ENCODE measurements around the gene TMEM259. TPM values are rescaled to one million over a fixed set of nuclear protein-coding genes. Genes with fewer than 3 reads are reported as not detected.

Gene TMEM259
- total and polyA plus RNA-seq, 9 of the 15 experiments (the other 6 are each of a cell fraction or from before 2014, with no cell fraction given), result 0.52 to 231 (median 63.6) TPM

DNA sequence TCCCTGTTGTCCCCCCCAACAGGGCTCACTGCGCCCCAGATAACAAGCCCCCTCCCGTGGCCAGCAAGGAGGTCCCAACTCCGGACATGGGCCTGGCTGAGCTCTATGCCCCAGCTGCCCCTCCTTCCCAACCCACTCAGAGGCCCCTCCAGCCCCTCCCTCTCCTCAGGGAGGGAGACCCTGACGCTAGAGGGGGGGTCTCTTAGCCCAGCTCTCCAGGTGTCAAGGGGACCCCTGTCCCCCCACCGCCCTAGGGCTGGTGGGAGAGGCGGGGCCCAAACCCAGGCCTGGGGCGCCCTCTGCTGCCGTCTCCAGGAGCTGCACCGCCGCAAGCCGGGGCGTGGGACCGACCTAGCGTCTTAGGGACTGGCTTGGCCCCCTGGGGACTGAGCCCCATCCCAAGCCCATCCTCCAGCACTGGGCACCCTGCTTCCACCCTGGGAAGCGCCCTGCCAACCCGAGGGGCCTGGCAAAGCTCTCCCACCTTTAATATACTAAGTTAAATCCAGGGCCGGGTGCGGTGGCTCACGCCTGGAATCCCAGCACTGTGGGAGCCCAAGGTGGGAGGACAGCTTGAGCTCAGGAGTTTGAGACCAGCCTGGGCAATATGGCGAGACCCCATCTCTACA lies 19.3 kb downstream of the TMEM259 start (continued):
- TF ChIP-seq KLF6 (CRISPR knock-in tag; IDR thresholded peaks at IDR 0.05; ENCODE audit: borderline replicate concordance), result no peak
- TF ChIP-seq, protein P1, sequence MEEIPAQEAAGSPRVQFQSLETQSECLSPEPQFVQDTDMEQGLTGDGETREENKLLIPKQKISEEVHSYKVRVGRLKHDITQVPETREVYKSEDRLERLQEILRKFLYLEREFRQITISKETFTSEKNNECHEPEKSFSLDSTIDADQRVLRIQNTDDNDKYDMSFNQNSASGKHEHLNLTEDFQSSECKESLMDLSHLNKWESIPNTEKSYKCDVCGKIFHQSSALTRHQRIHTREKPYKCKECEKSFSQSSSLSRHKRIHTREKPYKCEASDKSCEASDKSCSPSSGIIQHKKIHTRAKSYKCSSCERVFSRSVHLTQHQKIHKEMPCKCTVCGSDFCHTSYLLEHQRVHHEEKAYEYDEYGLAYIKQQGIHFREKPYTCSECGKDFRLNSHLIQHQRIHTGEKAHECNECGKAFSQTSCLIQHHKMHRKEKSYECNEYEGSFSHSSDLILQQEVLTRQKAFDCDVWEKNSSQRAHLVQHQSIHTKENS (CRISPR knock-in tag; IDR thresholded peaks at IDR 0.05), result no peak
- no peak; the same call in 1 of the 2 replicates for TF ChIP-seq GATAD2A (IDR thresholded peaks at IDR 0.05)
- TF ChIP-seq, protein P2, sequence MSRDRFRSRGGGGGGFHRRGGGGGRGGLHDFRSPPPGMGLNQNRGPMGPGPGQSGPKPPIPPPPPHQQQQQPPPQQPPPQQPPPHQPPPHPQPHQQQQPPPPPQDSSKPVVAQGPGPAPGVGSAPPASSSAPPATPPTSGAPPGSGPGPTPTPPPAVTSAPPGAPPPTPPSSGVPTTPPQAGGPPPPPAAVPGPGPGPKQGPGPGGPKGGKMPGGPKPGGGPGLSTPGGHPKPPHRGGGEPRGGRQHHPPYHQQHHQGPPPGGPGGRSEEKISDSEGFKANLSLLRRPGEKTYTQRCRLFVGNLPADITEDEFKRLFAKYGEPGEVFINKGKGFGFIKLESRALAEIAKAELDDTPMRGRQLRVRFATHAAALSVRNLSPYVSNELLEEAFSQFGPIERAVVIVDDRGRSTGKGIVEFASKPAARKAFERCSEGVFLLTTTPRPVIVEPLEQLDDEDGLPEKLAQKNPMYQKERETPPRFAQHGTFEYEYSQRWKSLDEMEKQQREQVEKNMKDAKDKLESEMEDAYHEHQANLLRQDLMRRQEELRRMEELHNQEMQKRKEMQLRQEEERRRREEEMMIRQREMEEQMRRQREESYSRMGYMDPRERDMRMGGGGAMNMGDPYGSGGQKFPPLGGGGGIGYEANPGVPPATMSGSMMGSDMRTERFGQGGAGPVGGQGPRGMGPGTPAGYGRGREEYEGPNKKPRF (IDR thresholded peaks at IDR 0.05; ENCODE audit: low read depth, low read length), result no peak
- TF ChIP-seq, protein P3, sequence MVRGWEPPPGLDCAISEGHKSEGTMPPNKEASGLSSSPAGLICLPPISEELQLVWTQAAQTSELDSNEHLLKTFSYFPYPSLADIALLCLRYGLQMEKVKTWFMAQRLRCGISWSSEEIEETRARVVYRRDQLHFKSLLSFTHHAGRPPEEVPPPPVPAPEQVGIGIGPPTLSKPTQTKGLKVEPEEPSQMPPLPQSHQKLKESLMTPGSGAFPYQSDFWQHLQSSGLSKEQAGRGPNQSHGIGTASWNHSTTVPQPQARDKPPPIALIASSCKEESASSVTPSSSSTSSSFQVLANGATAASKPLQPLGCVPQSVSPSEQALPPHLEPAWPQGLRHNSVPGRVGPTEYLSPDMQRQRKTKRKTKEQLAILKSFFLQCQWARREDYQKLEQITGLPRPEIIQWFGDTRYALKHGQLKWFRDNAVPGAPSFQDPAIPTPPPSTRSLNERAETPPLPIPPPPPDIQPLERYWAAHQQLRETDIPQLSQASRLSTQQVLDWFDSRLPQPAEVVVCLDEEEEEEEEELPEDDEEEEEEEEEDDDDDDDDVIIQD (CRISPR knock-in tag; IDR thresholded peaks at IDR 0.05), result no peak
- no peak for TF ChIP-seq ETV6 (IDR thresholded peaks at IDR 0.05; ENCODE audit: borderline replicate concordance in 1 of 2, low read depth in 2 of 2, low read length in 1 of 2)
- no peak for TF ChIP-seq ETV6 (CRISPR knock-in tag; IDR thresholded peaks at IDR 0.05; ENCODE audit: borderline replicate concordance)
- no peak for TF ChIP-seq TEAD4 (IDR thresholded peaks at IDR 0.05; ENCODE audit: low read length)
- no peak for TF ChIP-seq TEAD4 (CRISPR knock-in tag; IDR thresholded peaks at IDR 0.05; ENCODE audit: borderline replicate concordance)
- no peak for TF ChIP-seq PTRF (tag; IDR thresholded peaks at IDR 0.05)
- TF ChIP-seq SMARCE1 (IDR thresholded peaks at IDR 0.05), result no peak
- TF ChIP-seq TRIM24 (IDR thresholded peaks at IDR 0.05), result no peak
- TF ChIP-seq ZNF586 (CRISPR knock-in tag; conservative IDR thresholded peaks at IDR 0.05), result no peak
- TF ChIP-seq, protein P4, sequence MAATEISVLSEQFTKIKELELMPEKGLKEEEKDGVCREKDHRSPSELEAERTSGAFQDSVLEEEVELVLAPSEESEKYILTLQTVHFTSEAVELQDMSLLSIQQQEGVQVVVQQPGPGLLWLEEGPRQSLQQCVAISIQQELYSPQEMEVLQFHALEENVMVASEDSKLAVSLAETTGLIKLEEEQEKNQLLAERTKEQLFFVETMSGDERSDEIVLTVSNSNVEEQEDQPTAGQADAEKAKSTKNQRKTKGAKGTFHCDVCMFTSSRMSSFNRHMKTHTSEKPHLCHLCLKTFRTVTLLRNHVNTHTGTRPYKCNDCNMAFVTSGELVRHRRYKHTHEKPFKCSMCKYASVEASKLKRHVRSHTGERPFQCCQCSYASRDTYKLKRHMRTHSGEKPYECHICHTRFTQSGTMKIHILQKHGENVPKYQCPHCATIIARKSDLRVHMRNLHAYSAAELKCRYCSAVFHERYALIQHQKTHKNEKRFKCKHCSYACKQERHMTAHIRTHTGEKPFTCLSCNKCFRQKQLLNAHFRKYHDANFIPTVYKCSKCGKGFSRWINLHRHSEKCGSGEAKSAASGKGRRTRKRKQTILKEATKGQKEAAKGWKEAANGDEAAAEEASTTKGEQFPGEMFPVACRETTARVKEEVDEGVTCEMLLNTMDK (IDR thresholded peaks at IDR 0.05; ENCODE audit: borderline replicate concordance, insufficient read depth, low read depth, low read length, poor library complexity, severe bottlenecking), result peak; percentile 63
- TF ChIP-seq, protein P5, sequence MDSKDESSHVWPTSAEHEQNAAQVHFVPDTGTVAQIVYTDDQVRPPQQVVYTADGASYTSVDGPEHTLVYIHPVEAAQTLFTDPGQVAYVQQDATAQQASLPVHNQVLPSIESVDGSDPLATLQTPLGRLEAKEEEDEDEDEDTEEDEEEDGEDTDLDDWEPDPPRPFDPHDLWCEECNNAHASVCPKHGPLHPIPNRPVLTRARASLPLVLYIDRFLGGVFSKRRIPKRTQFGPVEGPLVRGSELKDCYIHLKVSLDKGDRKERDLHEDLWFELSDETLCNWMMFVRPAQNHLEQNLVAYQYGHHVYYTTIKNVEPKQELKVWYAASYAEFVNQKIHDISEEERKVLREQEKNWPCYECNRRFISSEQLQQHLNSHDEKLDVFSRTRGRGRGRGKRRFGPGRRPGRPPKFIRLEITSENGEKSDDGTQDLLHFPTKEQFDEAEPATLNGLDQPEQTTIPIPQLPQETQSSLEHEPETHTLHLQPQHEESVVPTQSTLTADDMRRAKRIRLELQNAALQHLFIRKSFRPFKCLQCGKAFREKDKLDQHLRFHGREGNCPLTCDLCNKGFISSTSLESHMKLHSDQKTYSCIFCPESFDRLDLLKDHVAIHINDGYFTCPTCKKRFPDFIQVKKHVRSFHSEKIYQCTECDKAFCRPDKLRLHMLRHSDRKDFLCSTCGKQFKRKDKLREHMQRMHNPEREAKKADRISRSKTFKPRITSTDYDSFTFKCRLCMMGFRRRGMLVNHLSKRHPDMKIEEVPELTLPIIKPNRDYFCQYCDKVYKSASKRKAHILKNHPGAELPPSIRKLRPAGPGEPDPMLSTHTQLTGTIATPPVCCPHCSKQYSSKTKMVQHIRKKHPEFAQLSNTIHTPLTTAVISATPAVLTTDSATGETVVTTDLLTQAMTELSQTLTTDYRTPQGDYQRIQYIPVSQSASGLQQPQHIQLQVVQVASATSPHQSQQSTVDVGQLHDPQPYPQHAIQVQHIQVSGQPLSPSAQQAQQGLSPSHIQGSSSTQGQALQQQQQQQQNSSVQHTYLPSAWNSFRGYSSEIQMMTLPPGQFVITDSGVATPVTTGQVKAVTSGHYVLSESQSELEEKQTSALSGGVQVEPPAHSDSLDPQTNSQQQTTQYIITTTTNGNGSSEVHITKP (IDR thresholded peaks at IDR 0.05; ENCODE audit: partially characterized antibody), result peak; percentile 46
- no peak for TF ChIP-seq EHMT2 (IDR thresholded peaks at IDR 0.05)
